ENCODE results near the gene LY6G6D. TPM values are rescaled to one million over a fixed set of nuclear protein-coding genes. Genes with fewer than 3 reads are reported as not detected.
A peak's percentile ranks its signal among the peaks of the same experiment; 100 is the strongest.

Gene LY6G6D
- total and polyA plus RNA-seq, 2 of the 13 experiments (the other 11 are each of a cell fraction or from before 2014, with no cell fraction given) = not detected

- no peak for TF ChIP-seq ZNF34 (CRISPR knock-in tag; IDR thresholded peaks at IDR 0.05; ENCODE audit: borderline replicate concordance)
- TF ChIP-seq ZNF687 (CRISPR knock-in tag; IDR thresholded peaks at IDR 0.05) = peak; percentile 88
- no peak for TF ChIP-seq ZBTB37 (CRISPR knock-in tag; IDR thresholded peaks at IDR 0.05)
- TF ChIP-seq ZNF33A (CRISPR knock-in tag; IDR thresholded peaks at IDR 0.05; ENCODE audit: borderline replicate concordance) = no peak
- TF ChIP-seq ZNF160 (CRISPR knock-in tag; IDR thresholded peaks at IDR 0.05) = no peak; the same call in 1 of the 2 replicates
- TF ChIP-seq, protein P1, sequence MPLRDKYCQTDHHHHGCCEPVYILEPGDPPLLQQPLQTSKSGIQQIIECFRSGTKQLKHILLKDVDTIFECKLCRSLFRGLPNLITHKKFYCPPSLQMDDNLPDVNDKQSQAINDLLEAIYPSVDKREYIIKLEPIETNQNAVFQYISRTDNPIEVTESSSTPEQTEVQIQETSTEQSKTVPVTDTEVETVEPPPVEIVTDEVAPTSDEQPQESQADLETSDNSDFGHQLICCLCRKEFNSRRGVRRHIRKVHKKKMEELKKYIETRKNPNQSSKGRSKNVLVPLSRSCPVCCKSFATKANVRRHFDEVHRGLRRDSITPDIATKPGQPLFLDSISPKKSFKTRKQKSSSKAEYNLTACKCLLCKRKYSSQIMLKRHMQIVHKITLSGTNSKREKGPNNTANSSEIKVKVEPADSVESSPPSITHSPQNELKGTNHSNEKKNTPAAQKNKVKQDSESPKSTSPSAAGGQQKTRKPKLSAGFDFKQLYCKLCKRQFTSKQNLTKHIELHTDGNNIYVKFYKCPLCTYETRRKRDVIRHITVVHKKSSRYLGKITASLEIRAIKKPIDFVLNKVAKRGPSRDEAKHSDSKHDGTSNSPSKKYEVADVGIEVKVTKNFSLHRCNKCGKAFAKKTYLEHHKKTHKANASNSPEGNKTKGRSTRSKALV (CRISPR knock-in tag; IDR thresholded peaks at IDR 0.05) = 0 out of 2 replicates have a peak, but pooled peaks have one; percentile 21
- no peak for TF ChIP-seq ZNF510 (CRISPR knock-in tag; IDR thresholded peaks at IDR 0.05; ENCODE audit: low read depth)
- peak; percentile 46 for TF ChIP-seq CBX1 (IDR thresholded peaks at IDR 0.05; ENCODE audit: low read depth)
- TF ChIP-seq ZNF747 (CRISPR knock-in tag; IDR thresholded peaks at IDR 0.05; ENCODE audit: borderline replicate concordance) = peak; percentile 40; the same call in 1 of the 2 replicates
- no peak for TF ChIP-seq TBP (CRISPR knock-in tag; IDR thresholded peaks at IDR 0.05)
- no peak; the same call in 1 of the 2 replicates for TF ChIP-seq NKX3-1 (CRISPR knock-in tag; IDR thresholded peaks at IDR 0.05)
- TF ChIP-seq PRMT3 (CRISPR knock-in tag; IDR thresholded peaks at IDR 0.05; ENCODE audit: borderline replicate concordance, low read depth) = no peak
- peak; percentile 98 for TF ChIP-seq PATZ1 (CRISPR knock-in tag; IDR thresholded peaks at IDR 0.05)
- TF ChIP-seq ZZZ3 (CRISPR knock-in tag; IDR thresholded peaks at IDR 0.05; ENCODE audit: borderline replicate concordance) = no peak
- peak; percentile 63 for TF ChIP-seq TEAD3 (CRISPR knock-in tag; optimal IDR thresholded peaks at IDR 0.05; ENCODE audit: borderline replicate concordance)
- peak; percentile 7; the same call in 1 of the 2 replicates for TF ChIP-seq GLI4 (CRISPR knock-in tag; IDR thresholded peaks at IDR 0.05; ENCODE audit: borderline replicate concordance)
- TF ChIP-seq CCAR2 (optimal IDR thresholded peaks at IDR 0.05; ENCODE audit: low read depth, low read length) = peak; percentile 8
- TF ChIP-seq ZNF501 (CRISPR knock-in tag; IDR thresholded peaks at IDR 0.05) = 0 out of 2 replicates have a peak, but pooled peaks have one; percentile 61
- TF ChIP-seq ZNF17 (CRISPR knock-in tag; IDR thresholded peaks at IDR 0.05) = no peak
- TF ChIP-seq KMT2B (CRISPR knock-in tag; IDR thresholded peaks at IDR 0.05) = peak; percentile 55; the same call in 1 of the 2 replicates
These were observed 21.0 kb downstream of the LY6G6D start, which contains the start of gene CLIC1 (continued) for GRCh38 chr6:31736021-31736767.

All from HepG2 (cell line).